K562 (cell line): ENCODE measurements around the gene EML2. TPM values are rescaled to one million over a fixed set of nuclear protein-coding genes. Genes with fewer than 3 reads are reported as not detected.

Experiments used
- BCOR ChIP-seq: fragments of 450-650 bp; IDR thresholded peaks from 2 replicates; pipeline ENCODE4 v1.6.1; 2016
- COPS2 ChIP-seq: fragments of 450-650 bp; conservative IDR thresholded peaks from 2 replicates; pipeline ENCODE4 v1.6.1; 2016; ENCODE audit warnings: mild to moderate bottlenecking, moderate library complexity
- CREM ChIP-seq: IDR thresholded peaks from 2 replicates; pipeline ENCODE4 v1.6.1; 2014; ENCODE audit warnings: antibody characterized with exemption, low read depth
- ELF1 ChIP-seq: fragments of 200-800 bp; sonication (Bioruptor generic); IDR thresholded peaks from 2 replicates; pipeline ENCODE4 v1.6.1; 2016; ENCODE audit warnings: missing genetic modification characterization, missing compliant biosample characterization
- ELF2 ChIP-seq: fragments of 250-450 bp; sonication (Bioruptor Pico); IDR thresholded peaks from 2 replicates; pipeline ENCODE4 v1.5.0; 2021; ENCODE audit warnings: mild to moderate bottlenecking
- ELF4 ChIP-seq: fragments of 450-650 bp; formaldehyde crosslinking; IDR thresholded peaks from 2 replicates; pipeline ENCODE4 v1.4.0; 2022; ENCODE audit warnings: missing genetic modification characterization
- HMGN3 ChIP-seq: IDR thresholded peaks from 2 replicates; pipeline ENCODE4 v1.6.1; 2011; ENCODE audit warnings: borderline replicate concordance, low read depth, mild to moderate bottlenecking, mixed read lengths, low read length; ENCODE audit not compliant: insufficient read length; ENCODE audit errors: extremely low read depth
- KAT7 ChIP-seq: sonication (generic); formaldehyde crosslinking; IDR thresholded peaks from 2 replicates; pipeline ENCODE4 v1.8.0; 2022; ENCODE audit warnings: missing genetic modification reagents, mild to moderate bottlenecking, borderline replicate concordance
- LARP7 ChIP-seq: fragments of 450-650 bp; IDR thresholded peaks from 2 replicates; pipeline ENCODE4 v1.6.1; 2016
- PML ChIP-seq: IDR thresholded peaks from 2 replicates; pipeline ENCODE4 v1.6.1; 2012; ENCODE audit warnings: low read length, inconsistent platforms
- POLR2A ChIP-seq: fragments of 450-650 bp; conservative IDR thresholded peaks from 2 replicates; pipeline ENCODE4 v1.6.1; 2016
- RAD21 ChIP-seq, 2 experiments: fragments of 250-450 bp in 1 of 2; fragments of 450-650 bp in 1 of 2; sonication (Bioruptor Pico) in 1 of 2; formaldehyde crosslinking in 1 of 2; IDR thresholded peaks in 1 of 2; conservative IDR thresholded peaks in 1 of 2; 2 replicates each; pipeline versions ENCODE4 v1.4.0 to v1.8.0; 2020 to 2022; ENCODE audit warnings: mild to moderate bottlenecking in 2 of 2, moderate library complexity in 1 of 2
- RBM22 ChIP-seq: fragments of 200-400 bp; formaldehyde crosslinking; IDR thresholded peaks from 2 replicates; pipeline ENCODE4 v1.6.1; 2018; ENCODE audit warnings: low read length, low read depth; ENCODE audit not compliant: poor library complexity, severe bottlenecking
- TRIM28 ChIP-seq: fragments of 450-650 bp; IDR thresholded peaks from 2 replicates; pipeline ENCODE4 v1.6.1; 2017
- ZBTB1 ChIP-seq: sonication (generic); formaldehyde crosslinking; IDR thresholded peaks from 2 replicates; pipeline ENCODE4 v1.8.1; 2023; ENCODE audit warnings: missing genetic modification reagents, low read depth, mild to moderate bottlenecking, borderline replicate concordance
- ZNF507 ChIP-seq: conservative IDR thresholded peaks from 2 replicates; pipeline ENCODE4 v1.6.1; 2017; ENCODE audit warnings: missing genetic modification characterization, missing compliant biosample characterization
- polyA plus RNA-seq, 8 experiments: library from polyadenylated mRNA; depleted of rRNA in 4 of 8; stranded (reverse) in 5 of 8; unstranded in 3 of 8; fragments of >200 nt; fragmentation: Nextera tagmentation in 2 of 8; fragmentation: Illumina TruSeq in 1 of 8; extraction: Ambion mirVana in 2 of 8; extraction: Trizol in 1 of 8; gene quantifications; 2 replicates each; pipeline versions ENCODE4 v1.2.1 to v1.2.3, GENCODE V29; 2011 to 2014; ENCODE audit warnings: inconsistent platforms in 1 of 8, missing spikeins in 1 of 8
- total RNA-seq, 7 experiments: library from RNA; depleted of rRNA in 6 of 7; stranded (reverse); fragments of >200 nt in 6 of 7; fragmentation: Illumina TruSeq in 2 of 7; extraction: Trizol in 2 of 7; gene quantifications; 2 replicates each; pipeline versions ENCODE4 v1.2.1 to v1.2.3, GENCODE V29; 2011 to 2021; ENCODE audit warnings: low replicate concordance in 1 of 7
- TF ChIP-seq, protein P1 (sequence below): sonication (generic); formaldehyde crosslinking; IDR thresholded peaks from 2 replicates; pipeline ENCODE4 v1.8.1; 2023; ENCODE audit warnings: mild to moderate bottlenecking, missing genetic modification reagents

Gene EML2
- total and polyA plus RNA-seq, 9 of the 15 experiments (the other 6 are each of a cell fraction or from before 2014, with no cell fraction given) = 2.6 to 69.6 (median 24.8) TPM

DNA sequence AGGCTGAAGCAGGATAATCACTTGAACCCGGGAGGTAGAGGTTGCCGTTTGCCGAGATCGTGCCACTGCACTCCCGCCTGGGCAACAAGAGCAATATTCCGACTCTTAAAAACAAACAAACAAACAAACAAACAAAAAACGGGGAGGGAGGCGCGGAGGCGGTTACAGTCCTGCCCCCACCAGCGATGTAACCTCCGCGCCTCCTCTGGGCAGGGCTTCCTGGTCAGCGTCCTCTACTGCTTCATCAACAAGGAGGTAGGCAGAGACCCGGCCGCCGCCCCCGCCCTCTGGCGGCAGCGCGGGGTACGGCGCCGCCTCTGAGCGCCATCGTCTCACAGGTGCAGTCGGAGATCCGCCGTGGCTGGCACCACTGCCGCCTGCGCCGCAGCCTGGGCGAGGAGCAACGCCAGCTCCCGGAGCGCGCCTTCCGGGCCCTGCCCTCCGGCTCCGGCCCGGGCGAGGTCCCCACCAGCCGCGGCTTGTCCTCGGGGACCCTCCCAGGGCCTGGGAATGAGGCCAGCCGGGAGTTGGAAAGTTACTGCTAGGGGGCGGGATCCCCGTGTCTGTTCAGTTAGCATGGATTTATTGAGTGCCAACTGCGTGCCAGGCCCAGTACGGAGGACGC, 42.3 kb upstream of the EML2 start (continued):
- TF ChIP-seq RAD21 (CRISPR knock-in tag; conservative IDR thresholded peaks at IDR 0.05 in 1 of 2, IDR thresholded peaks at IDR 0.05 in 1 of 2) (peak; percentile 62 to 76), PML (0 out of 2 replicates have a peak, but pooled peaks have one; percentile 6), KAT7 (0 out of 2 replicates have a peak, but pooled peaks have one; percentile 20), BCOR (0 out of 2 replicates have a peak, but pooled peaks have one; percentile 11), COPS2 (no peak), CREM (peak; percentile 59), ELF2 (CRISPR knock-in tag) (peak; percentile 40; the same call in 1 of the 2 replicates), ZBTB1 (no peak), TRIM28 (0 out of 2 replicates have a peak, but pooled peaks have one; percentile 67), ELF1 (tag) (peak; percentile 61; the same call in 1 of the 2 replicates), HMGN3 (peak; percentile 88), POLR2A (0 out of 2 replicates have a peak, but pooled peaks have one; percentile 12), LARP7 (no peak), ELF4 (CRISPR knock-in tag) (peak; percentile 62; the same call in 1 of the 2 replicates), RBM22 (peak; percentile 74), ZNF507 (tag) (no peak)
- TF ChIP-seq, protein P1, sequence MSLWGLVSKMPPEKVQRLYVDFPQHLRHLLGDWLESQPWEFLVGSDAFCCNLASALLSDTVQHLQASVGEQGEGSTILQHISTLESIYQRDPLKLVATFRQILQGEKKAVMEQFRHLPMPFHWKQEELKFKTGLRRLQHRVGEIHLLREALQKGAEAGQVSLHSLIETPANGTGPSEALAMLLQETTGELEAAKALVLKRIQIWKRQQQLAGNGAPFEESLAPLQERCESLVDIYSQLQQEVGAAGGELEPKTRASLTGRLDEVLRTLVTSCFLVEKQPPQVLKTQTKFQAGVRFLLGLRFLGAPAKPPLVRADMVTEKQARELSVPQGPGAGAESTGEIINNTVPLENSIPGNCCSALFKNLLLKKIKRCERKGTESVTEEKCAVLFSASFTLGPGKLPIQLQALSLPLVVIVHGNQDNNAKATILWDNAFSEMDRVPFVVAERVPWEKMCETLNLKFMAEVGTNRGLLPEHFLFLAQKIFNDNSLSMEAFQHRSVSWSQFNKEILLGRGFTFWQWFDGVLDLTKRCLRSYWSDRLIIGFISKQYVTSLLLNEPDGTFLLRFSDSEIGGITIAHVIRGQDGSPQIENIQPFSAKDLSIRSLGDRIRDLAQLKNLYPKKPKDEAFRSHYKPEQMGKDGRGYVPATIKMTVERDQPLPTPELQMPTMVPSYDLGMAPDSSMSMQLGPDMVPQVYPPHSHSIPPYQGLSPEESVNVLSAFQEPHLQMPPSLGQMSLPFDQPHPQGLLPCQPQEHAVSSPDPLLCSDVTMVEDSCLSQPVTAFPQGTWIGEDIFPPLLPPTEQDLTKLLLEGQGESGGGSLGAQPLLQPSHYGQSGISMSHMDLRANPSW (CRISPR knock-in tag) = no peak
